ENCODE results near the gene CACNB1.

DNA sequence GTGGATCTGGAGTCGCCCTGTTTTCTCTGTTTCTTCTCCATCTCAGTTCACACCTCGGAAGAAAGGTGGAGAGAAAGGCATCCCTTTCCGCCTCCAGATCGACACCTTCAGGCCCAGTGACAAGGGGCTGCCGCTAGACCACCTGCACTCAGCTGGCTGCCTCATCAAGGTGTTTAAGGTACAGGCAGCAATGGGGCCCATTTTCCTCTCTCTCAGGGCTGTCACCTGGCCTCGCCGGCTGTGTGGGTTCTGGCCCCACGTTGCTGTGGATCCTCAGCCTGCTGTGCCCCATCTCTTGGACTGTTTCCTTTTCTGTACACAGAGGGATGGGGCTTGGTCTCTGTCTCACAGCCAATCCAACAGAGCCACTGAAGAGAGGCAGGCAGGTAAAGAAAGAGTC is 45.7 kb upstream of the CACNB1 start:
- TF ChIP-seq, protein P1, sequence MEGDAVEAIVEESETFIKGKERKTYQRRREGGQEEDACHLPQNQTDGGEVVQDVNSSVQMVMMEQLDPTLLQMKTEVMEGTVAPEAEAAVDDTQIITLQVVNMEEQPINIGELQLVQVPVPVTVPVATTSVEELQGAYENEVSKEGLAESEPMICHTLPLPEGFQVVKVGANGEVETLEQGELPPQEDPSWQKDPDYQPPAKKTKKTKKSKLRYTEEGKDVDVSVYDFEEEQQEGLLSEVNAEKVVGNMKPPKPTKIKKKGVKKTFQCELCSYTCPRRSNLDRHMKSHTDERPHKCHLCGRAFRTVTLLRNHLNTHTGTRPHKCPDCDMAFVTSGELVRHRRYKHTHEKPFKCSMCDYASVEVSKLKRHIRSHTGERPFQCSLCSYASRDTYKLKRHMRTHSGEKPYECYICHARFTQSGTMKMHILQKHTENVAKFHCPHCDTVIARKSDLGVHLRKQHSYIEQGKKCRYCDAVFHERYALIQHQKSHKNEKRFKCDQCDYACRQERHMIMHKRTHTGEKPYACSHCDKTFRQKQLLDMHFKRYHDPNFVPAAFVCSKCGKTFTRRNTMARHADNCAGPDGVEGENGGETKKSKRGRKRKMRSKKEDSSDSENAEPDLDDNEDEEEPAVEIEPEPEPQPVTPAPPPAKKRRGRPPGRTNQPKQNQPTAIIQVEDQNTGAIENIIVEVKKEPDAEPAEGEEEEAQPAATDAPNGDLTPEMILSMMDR (IDR thresholded peaks at IDR 0.05), result no peak
- no peak for TF ChIP-seq ZFX (IDR thresholded peaks at IDR 0.05; ENCODE audit: borderline replicate concordance)

Measured in 22Rv1 (cell line).